GM19438 (cell line): ENCODE data around the gene FRAS1.
"Not testable (repeated sequence)": the region's sequence is repeated elsewhere in the genome, so short reads cannot be mapped to it uniquely, and the experiment has no call there.

Experiments
- ATAC-seq: cut with Tn5 transposase; IDR thresholded peaks from one replicate; pipeline ENCODE4 v1.9.1; 2021; ENCODE audit warnings: low read depth; ENCODE audit not compliant: unreplicated experiment

The FRAS1 gene

GRCh38 chr4:78528327-78528726 lies 471.2 kb downstream of the FRAS1 start:
- ATAC-seq: no peak

- ATAC-seq: no peak
These were observed 472.6 kb downstream of the FRAS1 start for GRCh38 chr4:78529569-78530209.

GRCh38 chr4:78532046-78532445 lies 474.9 kb downstream of the FRAS1 start:
- ATAC-seq: no peak

GRCh38 chr4:78533854-78534253 lies 476.7 kb downstream of the FRAS1 start:
- ATAC-seq: no peak

- ATAC-seq: no peak
These were observed 477.3 kb downstream of the FRAS1 start for GRCh38 chr4:78534286-78534955.

- no peak for ATAC-seq
These were observed 485.2 kb downstream of the FRAS1 start for GRCh38 chr4:78542373-78542772.

GRCh38 chr4:78543424-78544125 lies 486.5 kb downstream of the FRAS1 start:
- no peak for ATAC-seq

GRCh38 chr4:78544678-78545077 lies 487.6 kb downstream of the FRAS1 start:
- no peak for ATAC-seq

- ATAC-seq: no peak
These were observed 488.4 kb downstream of the FRAS1 start for GRCh38 chr4:78545275-78546246.

GRCh38 chr4:78547899-78548298 lies 490.8 kb downstream of the FRAS1 start:
- not testable (repeated sequence) for ATAC-seq

- not testable (repeated sequence) for ATAC-seq
These were observed 491.8 kb downstream of the FRAS1 start for GRCh38 chr4:78548889-78549288.

GRCh38 chr4:78551420-78552351 lies 494.6 kb downstream of the FRAS1 start, which contains the start of gene ANXA3:
TSS of gene ANXA3 (plus strand) at chr4:78551770. CDS start at chr4:78554474, 2,704 bp downstream.
- ATAC-seq: no peak

- ATAC-seq: no peak
These were observed 495.4 kb downstream of the FRAS1 start for GRCh38 chr4:78552389-78553042.

- ATAC-seq: no peak
These were observed 495.9 kb downstream of the FRAS1 start for GRCh38 chr4:78553043-78553396.

GRCh38 chr4:78553529-78554060 lies 496.5 kb downstream of the FRAS1 start:
- no peak for ATAC-seq

GRCh38 chr4:78556665-78557064 lies 499.5 kb downstream of the FRAS1 start:
- no peak for ATAC-seq

- no peak for ATAC-seq
These were observed 500.7 kb downstream of the FRAS1 start for GRCh38 chr4:78557841-78558240.

- ATAC-seq: no peak
These were observed 501.3 kb downstream of the FRAS1 start for GRCh38 chr4:78558410-78558809.
